ENCODE results near the gene DISC1.
"Not testable (repeated sequence)": the region's sequence is repeated elsewhere in the genome, so short reads cannot be mapped to it uniquely, and the experiment has no call there.

DISC1 gene

DNA sequence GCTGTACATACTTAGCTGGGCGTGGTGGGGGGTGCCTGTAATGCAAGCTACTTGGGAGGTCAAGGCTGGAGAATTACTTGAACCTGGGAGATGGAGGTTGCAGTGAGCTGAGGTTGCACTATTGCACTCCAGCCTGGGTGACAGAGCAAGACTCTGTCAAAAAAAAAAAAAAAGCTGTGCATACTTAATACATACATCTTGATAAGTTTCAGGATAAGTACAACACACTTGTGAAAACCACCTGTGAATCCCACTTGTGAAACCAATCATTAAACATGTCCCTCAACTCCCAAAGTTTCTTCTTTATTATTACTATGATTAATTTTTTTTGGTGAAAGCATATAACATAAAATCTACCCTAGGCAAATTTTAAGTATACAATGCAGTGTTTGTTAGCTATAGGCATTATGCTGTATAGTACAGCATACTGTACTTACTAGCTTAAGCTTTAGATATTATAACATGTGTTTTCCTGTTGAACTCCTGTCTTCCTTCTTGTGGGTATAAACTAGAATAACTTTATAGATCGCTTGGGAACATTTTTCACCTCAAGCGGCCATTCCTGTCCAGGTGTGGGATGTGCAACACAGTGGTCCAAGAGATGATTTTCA, 41.4 kb downstream of the DISC1 start:
- no peak for DNase-seq (ENCODE audit: low read depth)

DNA sequence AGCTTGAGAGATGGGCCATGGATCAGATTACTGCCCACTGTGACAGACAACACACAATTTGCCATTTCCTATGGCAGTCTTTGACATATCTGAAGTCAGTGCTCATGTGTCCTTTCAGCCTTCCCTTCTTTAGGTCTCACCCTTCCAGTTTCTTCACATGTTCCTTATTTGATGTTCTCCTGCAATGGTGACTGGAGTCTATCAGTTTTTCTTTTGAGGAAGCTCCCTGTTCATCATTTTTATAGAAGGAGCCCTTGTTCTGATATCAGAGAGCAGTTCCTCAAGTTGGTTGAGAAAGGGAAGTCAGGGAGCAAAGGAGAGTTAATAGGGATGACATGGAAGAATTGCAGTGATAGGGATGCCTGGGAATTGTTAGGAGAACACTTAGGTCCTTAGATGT, 42.2 kb downstream of the DISC1 start:
- no peak for DNase-seq (ENCODE audit: low read depth)

DNA sequence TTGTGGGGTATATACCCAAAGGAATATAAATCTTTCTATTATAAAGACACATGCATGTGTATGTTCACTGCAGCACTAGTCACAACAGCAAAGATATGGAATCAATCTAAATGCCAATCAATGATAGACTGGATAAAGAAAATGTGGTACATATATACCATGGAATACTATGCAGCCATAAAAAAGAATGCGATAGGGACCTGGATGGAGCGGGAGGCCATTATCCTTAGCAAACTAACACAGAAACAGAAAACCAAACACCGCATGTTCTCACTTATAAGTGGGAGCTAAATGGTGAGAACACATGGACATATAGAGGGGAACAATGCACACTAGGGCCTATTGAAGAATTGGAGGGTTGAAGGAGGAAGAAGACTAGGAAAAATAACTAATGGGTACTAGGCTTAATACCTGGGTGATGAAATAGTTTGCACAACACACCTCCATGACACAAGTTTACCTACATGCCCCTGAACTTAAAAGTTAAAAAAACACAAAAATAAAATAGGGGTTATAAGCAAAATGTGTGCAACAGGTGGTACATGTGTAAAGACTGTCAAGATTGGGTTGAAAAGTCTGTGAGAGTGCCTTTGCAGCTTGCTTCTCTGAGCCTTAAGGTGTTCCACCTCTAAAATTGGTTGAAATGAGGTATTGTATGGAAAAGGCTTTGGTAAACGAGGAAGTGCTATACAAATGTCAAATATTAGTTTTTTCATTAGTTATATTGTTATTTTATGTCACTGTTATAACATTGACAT, 43.5 kb downstream of the DISC1 start:
- not testable (repeated sequence) for DNase-seq (ENCODE audit: low read depth)

DNA sequence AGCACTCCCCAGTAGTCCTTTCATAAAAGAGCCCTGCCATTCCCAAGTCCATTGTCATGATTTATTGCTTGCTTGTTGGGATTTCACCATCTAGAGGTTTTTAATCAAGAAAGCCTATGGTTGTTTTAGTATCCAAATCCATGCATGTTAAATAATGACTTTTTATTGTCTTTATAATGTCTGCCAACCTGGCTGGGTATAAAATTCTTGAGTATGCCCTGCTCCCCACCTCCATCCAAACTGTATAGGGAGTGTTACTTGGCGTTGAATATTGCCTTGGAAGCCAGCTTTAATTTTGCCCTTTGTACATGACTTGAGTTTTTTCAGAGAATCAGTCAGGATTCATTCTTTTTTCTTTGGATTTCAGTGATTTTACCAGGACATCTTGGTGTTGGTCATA, 44.2 kb downstream of the DISC1 start:
- no peak for DNase-seq (ENCODE audit: low read depth)

DNA sequence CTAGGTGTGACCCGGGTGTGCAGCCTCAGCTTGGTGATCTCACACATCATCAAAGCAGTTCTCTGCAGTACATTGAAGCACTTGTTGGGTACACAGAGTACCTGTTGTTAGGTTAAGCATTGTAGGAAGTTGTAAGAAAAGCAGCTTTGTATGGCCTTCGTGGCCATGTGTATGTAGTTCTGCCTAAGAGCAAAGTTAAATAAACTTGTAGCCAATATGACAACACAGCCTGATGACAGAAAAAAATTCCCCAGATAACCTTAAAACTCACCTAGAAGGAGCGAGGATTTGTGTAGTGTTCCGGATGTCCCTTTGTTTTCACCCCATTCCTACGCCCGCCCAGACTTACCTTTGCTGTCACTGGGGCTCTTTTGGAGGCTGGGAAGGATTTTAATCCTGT, 48.0 kb downstream of the DISC1 start:
- no peak for DNase-seq (ENCODE audit: low read depth)

DNA sequence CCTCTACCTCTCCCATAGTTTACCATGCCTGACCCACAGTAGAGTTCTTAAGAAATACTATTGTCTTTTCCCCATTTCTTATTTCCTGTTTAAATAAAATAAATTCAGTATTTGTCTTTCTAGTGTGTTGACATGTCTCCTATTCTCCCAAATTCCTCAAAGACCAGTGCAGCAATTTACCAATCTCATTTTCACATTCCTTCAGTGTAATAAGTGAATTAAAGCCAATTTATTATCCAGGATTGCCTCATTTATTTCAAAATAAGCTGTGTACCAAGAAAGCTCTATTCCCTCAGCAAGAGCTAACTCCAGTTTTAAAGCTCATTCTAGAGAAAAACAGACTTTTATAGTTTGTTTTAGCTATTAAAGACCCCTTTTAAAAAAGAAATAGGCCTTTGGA, 49.9 kb downstream of the DISC1 start:
- DNase-seq (ENCODE audit: low read depth), result no peak

DNA sequence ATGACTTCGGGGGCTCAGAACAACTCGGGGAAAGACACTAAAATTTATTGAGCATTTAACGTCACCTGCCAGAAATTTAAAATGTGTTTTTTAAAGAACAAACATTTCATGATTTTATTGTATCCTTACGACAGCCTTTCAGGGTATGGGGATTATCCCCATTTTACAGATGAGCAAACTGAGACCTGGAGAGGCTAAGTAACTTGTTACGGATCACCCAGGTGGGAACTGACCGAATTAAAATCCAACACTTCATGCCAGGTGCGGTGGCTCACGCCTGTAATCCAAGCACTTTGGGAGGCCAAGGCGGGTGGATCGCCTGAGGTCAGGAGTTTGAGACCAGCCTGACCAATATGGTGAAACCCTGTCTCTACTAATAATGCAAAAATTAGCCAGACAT, 50.9 kb downstream of the DISC1 start:
- no peak for DNase-seq (ENCODE audit: low read depth)

DNA sequence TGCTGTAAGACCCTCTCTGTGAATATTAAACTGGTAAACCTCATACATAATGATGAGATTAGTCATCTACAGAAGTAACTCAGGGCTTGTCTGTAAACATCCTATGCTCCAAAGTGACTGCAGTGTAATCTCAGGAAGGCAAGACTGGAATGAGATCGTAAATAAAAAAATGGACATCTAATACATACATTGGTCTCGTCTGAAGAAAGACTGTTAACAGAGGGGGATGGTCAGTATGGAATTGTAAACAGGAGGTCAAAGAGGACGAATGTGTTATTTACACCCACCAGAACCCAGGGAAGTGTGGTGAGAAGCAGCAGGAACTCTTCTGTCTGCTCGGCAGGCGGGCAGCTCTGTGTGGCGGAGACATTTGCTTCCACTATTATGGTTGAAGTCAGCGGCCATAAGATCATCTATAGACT, 51.4 kb downstream of the DISC1 start:
- no peak for DNase-seq (ENCODE audit: low read depth)

DNA sequence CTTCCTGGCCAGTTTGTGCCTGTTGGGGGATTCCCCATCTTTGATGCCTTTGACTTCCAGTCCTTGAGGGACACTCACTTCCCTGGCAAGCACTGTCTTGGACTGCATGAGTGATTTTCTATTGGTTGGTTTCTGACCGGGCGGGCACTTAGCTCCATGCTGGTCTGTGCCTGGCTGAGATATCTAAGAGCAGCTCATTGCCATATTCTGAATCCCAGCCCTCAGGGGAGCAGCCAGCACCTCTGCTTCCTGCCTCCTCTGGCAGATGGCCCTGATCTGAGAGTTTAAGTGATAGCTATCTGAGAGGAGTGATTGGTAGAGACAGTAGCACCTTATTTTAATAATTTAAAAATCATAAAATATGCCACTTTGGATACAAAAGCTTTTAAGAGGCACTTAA, 52.5 kb downstream of the DISC1 start:
- DNase-seq (ENCODE audit: low read depth), result no peak

DNA sequence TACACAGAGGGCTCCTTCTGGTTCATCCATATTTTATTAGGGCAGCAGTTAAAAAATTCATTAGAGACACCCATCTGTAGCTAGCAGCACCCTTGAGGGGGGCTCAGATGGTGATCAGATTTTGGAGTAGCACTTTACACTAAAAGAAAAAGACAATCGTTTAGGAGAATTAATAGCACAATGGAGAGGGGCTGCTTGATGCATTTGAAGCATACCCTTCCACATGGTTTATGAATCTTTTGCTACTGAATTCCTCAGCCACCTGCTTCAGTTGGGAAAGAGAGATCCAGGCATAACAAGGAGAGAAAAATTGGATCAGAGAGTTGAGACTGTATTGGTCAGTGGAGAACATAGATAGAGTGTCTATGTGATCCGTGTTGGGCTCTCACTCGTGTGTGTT, 54.4 kb downstream of the DISC1 start:
- no peak for DNase-seq (ENCODE audit: low read depth)

DNA sequence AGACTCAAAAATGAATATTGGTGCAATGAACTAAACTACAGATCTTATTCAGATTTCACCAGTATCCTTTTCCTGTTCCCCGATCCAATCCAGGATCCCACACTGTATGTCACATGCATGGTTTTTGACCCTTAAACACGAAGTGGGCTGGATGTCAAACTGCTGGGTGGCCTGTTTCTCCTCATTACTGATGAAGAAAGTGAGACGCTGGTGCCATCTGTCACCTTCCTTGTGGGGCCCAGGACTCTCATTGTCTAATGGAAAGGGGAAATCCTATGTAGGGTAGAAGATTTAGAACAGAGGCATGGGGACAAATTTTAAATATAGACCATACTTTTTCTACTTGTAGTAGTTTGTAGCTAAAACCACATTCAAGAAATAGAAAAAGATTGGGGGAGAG, 56.2 kb downstream of the DISC1 start:
- no peak for DNase-seq (ENCODE audit: low read depth)

DNA sequence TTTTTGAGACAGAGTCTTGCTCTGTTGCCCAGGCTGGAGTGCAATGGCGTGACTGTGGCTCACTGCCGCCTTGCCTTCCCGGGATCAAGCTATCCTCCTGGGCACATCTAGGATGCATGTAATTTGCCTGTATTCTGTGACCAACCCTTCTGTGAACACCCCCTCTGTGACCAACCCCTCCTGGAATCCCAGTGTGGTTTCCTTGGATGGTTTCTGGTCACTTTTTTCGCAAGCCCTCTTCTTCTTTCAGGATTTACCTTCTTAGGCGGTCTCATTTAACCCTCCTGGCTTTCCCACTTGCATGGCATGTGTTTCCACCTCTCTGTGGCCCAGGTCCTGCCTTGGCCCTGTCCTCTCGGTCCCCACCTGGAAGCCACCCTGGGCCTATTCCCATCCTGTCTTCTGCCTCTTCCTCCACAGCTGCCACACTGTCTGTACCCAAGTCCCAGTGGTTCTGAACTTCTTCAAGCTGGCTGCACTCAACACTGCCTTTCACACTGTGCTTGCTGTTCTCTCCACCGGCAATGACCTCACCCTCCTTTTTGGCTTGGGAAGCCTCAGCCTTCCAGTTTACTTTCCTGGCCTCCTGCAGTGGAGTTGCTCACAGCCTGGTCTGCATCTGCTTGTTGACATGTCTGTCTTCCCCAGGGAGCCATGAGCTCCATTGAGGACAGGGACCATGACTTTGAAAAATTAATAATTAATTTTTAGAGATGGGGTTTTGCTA, 57.0 kb downstream of the DISC1 start:
- DNase-seq (ENCODE audit: low read depth), result no peak

DNA sequence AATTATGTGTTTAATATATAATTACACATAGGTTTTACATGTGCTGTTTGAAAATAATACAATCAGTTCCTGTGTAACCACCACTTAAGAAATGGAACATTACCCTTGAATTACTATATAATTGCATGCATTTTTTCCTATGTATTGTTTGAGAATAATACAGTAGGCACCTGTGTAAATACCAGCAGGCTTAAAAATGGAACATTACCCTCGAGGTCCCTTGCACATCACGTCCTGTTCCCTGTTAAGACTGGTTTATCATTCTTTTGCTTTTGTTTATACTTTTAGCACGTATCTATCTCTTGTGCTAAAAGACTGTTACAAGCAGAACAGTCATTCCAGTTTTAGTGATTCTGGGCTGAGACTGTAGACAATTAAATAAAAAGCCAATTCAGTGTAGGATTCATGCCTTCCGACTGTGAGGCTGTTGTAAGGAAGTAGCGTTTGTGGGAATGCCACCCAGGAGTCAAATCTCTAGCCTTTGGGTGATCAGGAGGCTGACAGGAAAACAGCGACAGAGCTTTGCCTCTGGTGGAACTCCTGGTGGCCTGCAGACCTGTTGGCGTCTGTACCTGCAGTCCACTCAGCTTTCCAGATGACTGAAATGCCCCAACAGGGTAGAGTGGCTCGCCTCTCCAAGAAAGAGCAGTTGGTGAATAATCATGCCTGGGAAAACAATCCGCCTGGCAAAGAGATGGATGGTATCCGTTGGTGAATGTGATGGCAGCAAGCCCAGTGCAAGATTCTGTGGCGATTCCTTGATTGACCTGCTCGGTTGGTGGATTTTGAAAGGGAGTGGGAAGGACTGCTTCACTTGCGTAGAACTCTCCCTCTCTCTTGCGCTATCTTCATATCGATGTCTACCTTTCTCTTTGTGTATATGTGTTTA, 58.0 kb downstream of the DISC1 start:
- no peak for DNase-seq (ENCODE audit: low read depth)

DNA sequence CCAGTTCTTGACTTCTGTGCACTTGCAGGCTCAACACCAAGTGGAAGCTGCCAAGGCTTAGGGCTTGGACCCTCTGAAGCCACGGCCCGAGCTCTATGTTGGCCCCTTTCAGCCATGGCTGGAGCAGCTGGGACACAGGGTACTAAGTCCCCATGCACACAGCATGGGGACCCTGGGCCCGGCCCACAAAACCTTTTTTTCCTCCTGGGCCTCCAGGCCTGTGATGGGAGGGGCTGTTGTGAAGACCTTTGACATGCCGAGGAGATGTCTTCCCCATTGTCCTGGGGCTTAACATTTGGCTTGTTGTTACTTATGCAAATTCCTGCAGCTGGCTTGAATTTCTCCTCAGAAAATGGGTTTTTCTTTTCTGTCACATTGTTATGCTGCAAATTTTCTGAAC, 59.8 kb downstream of the DISC1 start:
- no peak for DNase-seq (ENCODE audit: low read depth)

DNA sequence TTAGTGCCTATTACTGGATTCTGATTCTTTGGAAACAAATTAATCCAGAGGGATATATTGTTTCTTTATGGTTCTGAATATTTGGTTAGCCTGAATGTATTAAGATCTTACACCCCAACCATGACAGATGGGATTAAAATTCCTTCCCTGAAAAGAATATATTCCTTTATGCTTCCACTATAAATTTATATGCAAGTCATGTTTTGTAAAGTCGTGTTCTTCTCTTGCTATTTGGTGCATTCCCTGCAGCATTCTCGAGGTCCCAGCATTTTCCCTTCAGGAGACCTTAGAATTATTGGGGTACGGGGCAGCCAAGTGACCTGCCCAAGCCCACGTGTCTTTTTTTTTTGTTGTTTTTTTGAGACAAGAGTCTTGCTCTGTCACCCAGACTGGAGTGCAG, 62.4 kb downstream of the DISC1 start:
- DNase-seq (ENCODE audit: low read depth), result no peak

DNA sequence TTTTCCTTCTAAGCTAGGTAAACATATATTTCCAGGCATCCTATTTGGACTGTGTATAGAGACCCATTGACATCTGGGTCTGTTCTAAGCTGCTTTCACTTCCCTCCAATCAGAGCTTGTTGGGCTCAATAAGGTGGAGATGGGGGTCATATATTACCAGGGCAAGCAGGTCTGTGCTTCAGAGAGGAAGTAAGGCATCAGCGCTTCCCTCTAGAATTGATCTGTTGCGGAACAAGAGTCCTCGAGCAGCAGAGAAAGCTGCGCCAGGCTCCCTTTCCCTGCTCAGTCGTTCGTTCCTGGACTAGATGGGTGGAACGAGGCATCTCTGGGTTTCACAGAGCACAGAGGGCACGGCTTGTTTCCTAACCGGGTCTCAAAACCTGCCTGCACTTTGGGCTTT, 63.5 kb downstream of the DISC1 start:
- no peak for DNase-seq (ENCODE audit: low read depth)

DNA sequence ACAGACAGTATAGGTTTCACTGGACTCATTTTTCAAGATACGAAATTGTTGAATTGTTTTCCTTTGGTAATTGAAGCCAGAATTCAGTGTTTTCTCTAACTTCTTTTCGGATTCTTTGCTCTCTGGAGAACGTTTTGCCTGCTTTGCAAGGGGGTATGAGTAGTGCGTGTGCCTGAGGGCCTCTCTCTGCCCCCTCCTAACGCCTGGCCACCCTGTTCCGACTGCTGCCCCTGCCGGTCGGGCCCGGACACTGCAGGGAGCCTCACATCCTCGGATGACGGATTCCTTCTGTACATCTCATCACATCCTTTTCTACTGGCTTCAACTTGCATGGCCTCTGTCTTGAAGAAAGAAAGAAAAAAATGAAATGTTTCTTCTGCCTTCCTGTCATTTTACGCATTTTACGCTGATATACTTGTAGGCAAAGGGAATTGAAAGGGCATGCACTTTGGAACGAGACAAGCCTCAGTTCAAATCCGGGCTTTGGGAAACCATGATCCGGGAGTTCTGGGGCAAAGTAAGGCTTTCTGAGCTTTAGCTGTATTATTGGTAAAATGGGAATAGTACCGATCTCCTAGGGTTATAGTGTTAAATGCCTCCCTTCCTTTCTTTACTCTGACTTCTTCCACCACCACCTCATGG, 65.1 kb downstream of the DISC1 start:
- no peak for DNase-seq (ENCODE audit: low read depth)

DNA sequence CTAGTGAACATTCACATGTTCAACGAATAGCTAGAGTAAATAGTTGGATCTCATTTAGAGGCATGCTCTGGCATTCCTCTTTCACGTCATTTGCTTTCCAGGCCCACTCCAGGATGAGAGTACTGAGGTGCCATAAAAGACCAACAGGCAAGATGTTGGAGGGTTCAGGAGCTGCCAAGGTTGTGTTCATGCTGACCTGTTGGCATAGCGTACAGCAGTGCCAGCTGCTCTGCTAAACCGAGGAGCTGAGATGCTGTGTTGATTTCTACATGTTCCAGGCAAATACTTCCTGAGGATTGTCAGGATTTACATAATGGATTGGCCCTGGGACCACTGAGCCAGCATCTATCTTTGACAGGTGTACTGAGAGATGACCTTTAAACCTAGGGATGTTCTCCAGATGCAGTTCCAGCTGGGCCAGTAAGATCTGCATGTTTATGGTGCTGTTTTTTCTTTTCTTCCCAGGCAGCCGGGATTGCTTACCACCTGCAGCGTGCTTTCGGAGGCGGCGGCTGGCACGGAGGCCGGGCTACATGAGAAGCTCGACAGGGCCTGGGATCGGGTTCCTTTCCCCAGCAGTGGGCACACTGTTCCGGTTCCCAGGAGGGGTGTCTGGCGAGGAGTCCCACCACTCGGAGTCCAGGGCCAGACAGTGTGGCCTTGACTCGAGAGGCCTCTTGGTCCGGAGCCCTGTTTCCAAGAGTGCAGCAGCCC, 66.9 kb downstream of the DISC1 start:
- no peak for DNase-seq (ENCODE audit: low read depth)

DNA sequence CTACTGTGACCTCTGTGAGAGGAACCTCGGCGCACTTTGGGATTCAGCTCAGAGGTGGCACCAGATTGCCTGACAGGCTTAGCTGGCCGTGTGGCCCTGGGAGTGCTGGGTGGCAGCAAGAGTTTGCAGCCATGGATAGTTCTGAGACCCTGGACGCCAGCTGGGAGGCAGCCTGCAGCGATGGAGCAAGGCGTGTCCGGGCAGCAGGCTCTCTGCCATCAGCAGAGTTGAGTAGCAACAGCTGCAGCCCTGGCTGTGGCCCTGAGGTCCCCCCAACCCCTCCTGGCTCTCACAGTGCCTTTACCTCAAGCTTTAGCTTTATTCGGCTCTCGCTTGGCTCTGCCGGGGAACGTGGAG, 67.5 kb downstream of the DISC1 start:
- no peak for DNase-seq (ENCODE audit: low read depth)

DNA sequence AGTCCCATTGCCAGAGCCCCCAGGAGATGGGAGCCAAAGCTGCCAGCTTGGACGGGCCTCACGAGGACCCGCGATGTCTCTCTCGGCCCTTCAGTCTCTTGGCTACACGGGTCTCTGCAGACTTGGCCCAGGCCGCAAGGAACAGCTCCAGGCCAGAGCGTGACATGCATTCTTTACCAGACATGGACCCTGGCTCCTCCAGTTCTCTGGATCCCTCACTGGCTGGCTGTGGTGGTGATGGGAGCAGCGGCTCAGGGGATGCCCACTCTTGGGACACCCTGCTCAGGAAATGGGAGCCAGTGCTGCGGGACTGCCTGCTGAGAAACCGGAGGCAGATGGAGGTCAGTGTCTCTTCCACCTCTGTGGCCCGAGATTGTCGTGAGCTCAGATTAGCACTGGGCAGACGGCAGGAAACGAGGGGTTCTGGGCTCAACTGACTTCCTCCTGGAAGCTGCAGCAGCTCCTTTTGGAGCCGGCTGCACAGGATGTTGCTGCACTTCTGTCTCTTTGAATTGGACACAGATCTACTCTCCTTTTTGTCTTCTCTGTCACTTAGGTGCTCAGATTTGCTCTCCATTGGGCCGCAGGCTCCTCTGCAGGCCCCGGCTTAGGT, 68.0 kb downstream of the DISC1 start:
- DNase-seq (ENCODE audit: low read depth), result no peak

Measured in stimulated activated CD8-positive, alpha-beta memory T cell treated with anti-CD3 and anti-CD28 coated beads, Interleukin-15, amount 100 ng/mL, for 24 hours (primary cell).